HT1080 (cell line): ENCODE results near the gene HABP2. TPM values are rescaled to one million over a fixed set of nuclear protein-coding genes. Genes with fewer than 3 reads are reported as not detected.

Experiments used
- DNase-seq: peaks from one replicate; pipeline ENCODE4 v3.0.0-alpha.2; 2015; ENCODE audit warnings: low read depth
- total RNA-seq: library from RNA; depleted of rRNA; stranded (reverse); fragments of >200 nt; shearing (Covaris generic); gene quantifications from 2 replicates; pipeline ENCODE4 v1.2.3, GENCODE V29; 2014

Gene HABP2
- total RNA-seq, 1 experiment from 2014 or later = not detected

DNA sequence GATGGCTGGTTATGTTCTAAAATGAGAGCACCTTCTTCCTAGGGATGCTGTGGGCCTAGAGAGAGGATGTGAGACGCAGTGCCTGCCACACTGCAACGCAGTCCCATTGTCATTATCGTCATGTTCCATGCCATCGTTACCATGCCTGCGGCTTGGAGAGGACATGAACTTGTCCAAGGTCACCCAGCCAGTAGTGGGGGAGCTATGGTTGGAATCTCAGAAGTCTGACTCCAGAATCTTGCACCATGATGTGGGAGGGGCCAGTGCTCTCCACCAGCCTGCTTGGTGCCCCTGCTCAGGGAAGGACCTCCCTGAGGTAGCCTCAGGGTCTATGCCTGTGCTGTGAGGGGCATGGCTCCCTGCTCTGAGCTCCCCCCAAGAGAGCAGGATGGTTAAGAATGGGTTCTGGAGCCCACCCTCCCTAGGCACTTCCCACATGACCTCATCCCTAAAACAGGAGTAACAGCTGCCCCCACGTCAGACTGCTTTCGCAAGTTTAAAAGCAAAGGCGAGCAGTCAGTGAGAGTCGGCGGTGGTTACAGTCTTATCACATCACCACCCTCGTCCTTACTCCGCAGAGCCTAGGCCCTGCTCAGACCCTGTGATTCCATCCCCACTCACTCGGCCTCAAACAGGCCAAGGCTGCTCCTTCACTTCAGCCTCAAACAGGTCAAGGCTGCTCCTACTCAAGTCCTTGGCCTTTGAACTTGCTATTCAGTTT lies 50.4 kb downstream of the HABP2 start:
- no peak for DNase-seq

DNA sequence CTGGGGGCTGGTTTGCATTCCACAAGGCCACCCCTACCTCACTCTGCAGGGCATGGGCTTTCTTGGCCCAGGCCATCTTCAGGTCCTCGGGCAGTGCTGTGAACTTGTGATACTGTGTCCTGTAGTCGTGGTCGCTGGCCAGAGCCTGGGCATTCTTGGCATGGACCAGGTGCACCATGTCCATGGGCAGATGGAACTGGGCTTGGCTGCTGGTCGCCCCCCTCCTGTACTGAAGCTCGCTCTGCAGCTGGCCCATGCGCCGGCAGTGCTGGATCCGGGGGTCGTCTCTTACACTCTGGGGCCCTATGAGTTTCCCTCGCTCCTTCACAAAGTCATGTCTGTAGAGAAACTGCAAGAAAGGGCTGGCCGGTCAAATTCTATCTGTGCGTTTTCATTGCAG lies 51.7 kb downstream of the HABP2 start:
- DNase-seq = no peak

DNA sequence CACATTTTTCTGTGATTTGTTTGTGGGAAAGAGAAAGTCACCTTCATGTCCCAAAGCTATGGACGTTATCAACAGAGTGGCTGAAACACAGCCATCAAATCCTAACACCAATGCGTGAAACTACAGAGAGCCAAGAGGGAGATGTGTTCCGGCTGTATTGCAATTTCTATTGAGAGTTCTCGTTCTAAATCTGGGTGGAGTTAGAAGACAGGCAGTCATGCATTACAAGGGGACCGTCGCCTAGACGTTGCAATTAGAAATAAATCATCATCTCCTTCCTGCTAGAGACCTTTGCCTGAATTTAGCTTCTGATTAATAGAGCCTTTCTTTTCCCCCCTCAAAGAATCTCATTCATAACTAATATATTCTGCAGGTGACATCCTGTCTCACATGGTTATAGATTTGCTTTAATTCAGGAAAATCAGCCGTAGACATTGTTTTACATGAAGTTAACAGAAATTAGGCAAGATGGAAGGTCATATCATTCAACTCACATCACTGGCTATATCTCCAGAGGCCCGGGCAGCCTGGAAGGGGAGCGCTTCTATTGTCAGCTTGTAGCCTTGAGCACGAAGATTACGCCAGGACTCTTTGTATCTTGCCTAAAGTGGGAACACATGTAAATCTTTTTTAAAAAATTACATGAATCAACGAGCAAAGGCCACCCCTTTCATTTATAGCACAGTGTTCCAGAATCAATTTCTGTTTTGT lies 52.6 kb downstream of the HABP2 start:
- no peak for DNase-seq

DNA sequence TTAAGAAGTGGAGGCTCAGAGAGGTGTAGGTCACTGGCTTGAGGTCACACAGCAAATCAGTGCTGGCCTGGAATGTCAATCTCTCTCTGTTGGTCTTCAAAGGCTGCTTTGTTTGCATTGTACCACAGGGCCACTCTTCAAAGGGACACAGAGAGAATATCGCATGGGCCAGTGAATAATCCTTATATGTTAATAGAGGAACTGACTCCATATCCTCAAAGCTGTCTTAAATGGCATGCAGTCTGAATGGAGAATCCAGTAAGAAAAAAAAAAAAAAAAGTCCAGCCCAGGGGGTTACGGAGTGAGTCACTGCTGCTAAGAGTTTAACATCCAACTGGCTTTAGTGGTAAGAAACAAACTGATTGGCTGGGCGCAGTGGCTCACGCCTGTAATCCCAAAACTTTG lies 56.9 kb downstream of the HABP2 start:
- DNase-seq = peak; percentile 62

DNA sequence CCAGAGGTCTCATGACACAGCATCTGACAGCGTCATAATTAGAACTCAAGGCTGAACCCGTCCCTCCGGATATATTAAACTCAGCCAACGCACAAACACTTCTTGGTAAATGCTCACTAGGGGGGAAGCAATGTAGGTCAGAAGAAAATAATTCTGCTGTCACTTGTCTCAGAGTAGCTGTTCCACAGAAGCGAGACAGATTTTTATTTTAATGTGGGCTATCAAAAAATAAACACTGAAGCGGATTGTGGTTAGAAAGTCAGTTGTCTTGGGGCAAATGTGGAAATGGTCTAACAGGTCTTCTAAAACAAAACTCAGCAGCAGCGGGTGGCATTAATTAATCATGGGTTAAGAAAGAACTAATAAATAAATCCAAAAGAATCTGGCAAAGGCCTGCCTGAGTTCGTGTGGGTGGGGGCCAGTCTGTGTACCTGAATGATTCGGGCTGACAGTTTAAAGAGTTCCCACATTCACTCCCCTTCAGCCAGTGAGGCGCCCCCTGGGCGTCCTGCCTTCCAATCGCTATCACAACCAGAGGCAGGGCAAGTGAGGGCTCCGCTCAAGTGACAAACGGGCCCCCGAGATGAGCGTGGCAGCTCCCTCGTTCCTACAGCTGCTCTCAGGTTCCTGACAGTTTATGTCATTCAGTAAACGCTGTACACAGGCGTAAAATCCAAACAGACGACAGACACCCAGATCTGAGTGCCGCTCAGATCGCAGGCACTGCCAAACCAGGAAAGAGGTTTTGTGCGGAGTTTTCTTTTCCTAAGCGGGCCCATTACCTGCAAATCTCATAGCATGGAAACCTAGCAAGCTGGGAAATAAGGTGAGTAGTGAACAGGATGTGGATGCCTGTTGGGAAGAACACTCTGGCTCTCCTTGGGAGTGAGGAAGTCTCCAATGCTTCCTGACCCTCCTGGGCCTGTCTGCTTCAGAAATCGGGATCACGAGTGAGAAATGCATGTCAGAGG lies 58.1 kb downstream of the HABP2 start:
- DNase-seq = no peak

DNA sequence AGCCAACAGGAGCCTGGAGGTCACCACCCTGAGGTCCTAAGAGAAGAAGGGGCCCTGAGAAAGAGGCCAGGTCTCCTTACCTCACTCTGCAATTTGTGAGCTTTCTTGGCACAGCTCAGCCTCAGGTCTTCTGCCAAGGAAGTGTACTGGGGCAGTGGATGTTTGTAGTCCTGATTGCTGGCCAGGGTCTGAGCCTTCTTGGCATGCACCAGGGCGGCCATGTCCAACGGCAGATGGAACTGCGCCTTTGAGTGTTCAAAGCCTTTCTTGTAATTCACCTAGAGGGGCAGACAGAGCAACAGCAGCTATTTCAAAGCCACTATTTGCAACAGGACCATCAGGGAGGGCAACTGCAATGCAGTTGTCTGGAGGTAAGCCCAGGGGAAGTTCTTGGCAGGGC lies 59.3 kb downstream of the HABP2 start:
- no peak for DNase-seq

DNA sequence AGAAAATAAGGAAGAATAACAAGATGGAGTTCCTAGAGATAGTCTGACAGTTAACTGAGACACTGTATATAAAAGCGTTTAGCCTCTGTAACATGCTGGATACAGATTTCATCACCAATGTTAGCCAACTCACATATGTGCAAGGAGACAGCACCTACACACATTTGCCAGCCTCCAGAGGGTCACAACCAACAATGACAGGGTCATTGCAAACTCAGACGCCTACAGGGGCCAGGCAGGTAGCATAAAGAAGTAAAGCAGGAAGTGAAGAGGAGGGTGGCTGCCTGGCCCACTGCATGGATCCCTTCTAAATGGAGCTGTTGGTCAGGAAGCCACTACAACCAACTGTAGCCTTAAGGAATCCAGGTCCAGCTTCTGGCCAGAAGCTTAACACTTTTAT lies 60.6 kb downstream of the HABP2 start:
- DNase-seq = no peak

DNA sequence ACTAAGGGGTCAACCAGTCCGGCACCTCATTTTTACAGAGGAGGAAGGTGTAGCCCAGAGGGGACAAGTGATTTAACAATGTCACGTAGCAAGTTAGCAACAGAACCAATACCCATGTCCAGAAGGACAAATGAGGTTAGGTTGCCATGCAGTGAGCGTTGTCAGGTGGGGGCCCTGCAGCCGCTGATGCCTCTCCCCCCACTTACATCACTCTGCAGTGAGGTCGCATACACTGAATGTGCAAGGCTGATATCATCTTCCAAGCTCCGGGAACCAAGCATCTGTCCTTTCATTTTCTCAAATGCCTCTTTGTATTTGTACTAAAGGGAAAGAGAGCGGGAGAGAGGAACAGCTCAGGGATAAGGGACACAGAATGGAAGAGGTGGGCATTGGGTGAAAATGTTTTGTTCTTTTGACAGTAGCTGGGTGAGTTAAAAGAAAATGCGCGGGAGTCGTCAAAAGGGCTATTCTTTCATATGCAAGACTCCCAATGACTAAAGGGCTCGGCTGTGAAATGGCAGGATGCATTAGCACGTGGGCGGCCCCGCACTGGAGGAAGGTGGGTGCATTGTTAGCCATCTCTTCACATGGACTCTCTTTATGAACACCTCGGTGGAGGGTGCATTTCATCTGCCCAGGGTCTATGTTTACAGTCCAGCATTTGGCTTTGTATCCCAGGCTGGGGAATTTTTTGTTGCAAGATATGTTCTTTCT lies 61.3 kb downstream of the HABP2 start:
- DNase-seq = no peak

DNA sequence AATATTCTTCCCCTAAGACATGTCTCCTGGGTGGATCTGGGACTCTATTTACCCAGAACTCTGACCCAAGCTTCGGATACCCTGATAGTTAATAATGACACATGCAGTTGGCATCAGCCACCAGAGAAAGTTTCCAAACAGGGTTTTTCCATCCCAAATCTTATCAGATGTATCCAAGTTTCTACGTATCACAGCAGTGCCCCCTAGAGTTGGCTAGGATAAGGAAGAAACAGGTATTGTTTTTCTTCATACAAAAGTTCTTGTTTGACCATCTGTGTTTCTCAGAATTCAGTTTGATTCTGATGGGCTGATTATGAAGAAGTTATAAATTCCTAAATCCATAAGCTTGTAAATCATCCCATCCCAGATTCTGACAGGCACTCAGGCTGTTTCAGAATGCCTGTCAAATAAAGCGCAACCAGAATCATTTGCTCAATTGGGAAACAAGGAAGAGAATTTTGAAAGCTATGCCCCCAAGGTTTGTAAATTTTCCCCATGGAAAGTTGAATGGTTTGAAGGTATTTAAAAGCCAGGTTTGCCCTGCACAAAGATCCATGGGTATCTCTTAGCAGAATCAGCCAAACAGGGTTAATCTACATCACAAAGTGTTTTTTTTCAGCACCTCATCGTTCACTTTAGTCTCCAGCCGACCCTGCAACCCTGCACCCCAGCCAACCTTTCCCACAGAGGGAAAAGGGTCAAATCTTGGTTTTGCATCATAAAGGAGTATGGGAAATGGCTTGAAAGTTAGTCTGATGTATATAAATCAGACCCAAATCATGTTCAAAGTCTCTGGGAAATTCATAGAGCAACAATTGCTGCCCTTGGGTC lies 63.6 kb downstream of the HABP2 start:
- no peak for DNase-seq

DNA sequence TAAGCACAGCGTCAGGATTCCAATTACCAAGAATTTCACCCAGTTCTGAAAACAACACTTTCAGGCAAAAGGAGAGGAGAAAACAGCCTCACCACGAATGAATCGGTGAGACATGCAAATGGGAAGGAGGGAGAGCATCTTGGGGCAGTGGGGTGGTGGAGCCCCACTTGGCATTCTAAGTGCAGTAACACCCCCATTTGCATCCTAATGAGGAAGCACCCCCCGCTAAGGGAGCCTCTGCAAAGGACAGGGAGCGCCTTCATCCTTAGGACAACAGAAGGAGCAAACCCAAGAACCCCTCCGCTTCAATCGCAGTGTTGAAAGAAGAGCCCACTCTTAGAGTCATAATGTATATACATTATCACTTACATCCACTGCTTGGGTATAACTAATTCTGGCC lies 64.2 kb downstream of the HABP2 start:
- no peak for DNase-seq

DNA sequence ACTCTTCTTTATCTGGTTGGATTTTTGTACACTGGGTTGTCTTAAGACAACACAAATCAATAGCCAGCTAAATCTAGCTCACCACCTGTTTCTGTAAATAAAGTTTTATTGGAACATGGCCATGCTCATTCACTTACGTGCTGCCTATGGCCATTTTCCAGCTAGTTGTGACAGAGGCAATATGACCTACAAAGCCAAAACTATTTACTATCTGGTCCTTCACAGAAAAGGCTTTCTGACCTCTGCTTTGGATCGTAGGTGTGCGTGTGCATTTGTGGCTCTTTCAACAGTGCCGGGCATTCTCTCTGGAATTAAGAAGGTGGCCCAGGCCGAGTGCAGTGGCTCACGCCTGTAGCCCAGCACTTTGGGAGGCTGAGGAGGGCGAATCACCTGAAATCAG lies 65.5 kb downstream of the HABP2 start:
- DNase-seq = no peak

DNA sequence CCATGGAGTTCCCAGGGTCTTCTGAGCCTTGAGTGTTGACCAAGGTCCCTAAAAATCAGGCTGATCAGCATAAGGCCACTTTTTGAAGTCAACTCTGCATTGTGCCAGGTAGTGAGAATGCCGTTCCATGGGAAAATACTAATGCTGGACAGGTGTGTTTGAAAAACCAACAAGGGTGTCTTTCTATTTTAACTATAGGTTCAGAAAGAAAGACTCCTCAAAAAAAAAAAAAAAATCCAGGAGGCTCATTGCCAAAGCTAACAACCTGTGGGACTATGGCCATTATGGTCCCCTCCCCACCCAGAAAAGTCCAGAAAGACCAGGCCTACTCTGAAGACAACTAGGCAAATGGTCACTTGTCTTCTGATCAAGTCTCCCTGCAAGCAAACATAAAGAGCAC lies 66.5 kb downstream of the HABP2 start:
- no peak for DNase-seq

DNA sequence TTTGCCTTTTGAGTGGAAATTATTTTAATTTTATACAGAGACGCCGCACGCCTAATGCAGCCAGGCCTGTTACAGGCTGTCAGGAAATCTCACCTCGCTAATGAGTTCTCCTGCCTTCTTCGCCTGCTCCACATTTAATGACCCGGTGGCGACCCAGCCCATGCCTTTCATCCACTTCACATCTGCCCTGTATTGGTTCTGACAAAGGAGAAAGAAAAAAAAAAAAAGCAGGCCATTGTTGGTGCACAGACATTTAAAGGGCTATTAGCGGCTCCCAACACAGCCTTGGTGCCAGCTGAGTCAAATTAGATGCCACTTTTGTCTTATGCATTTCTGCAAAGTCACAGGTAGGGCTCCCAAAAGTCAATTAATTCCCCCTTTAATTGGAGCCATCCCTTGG lies 67.7 kb downstream of the HABP2 start:
- DNase-seq = no peak

DNA sequence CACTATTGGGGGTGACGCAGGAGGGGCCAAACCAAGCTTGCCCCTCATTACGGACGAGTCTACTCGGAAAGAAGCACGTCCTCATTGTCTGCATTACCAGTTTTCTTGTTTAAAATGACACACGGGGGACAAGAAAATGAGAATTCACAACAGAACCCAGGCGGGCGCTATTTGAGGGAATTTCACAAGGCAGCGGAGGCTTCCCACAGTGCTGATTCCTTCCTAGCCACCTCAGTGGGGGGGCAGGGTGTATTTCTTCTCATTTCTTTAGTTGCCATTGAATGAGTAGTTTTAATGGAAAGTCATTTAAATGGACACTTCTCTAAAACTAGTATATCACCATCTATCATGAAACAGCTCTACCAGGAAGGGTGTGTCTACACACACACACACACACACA lies 68.1 kb downstream of the HABP2 start:
- no peak for DNase-seq

DNA sequence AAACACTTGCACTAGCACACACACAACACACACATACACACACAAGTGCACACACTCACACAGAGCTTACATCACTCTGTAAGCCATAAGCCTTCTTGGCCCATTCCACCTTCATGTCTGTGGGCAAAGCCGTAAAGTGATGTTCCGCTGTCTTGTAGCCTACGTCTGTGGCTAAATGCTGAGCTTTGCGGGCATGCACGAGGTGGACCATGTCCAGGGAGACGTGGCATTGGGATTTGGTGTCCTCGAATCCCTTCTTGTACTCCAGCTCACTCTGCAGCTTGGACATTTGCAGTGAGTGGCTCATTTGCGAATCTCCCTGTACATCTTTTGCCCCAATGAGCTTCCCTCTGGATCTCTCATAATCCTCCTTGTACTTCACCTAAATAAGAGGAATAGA lies 68.9 kb downstream of the HABP2 start:
- DNase-seq = no peak

DNA sequence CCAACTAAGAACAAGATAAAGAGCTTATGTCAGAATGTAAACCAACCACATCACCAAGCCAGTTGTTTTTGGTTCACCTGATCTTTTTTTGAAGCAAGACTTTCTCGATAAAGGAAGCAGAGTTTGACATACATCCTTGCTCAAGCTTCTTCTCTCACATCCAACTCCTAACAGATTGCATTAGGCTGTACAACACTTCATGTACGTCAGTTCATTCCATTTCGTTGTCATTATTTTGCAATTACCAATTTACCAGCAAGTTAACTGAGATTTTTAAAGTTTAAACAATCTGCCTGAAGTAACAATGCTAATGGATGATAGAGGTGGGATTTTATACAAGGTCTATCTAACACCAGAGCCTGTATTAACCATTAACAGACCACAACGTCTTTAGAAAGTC lies 70.0 kb downstream of the HABP2 start:
- no peak for DNase-seq

DNA sequence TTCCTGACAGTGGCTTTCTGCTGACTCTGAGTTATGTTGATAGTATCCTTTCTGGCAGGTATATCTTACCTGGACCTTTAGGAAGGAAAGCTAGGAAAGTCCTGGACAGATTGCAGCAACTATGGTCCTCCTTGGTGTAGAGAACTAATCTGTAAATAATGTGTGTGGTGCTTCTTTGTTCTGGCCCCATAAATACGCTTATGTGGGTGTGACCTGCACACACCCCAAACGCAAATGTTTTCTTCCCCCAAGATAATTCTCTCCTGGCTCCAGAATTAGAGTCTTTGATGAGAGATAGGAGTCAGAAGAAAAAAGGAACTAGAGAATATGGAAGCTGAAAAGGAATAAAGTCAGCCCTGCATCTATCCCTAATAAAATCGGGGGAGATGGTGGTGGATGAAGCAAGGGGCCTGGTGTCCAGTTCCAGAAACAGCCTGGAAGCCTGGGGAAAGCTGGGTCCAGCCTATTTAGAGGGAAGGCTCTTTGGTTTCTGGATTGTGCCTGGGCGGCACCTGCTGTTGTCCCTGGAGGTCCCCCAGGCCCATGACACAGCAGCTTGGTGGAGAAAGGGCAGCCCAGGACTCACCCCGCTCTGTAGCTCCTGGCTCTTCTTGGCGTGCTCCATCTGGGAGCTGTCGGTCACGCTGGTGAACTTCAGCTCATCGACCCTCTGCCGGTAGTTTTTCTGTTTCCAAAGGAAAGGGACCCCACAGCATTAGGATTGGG lies 72.8 kb downstream of the HABP2 start:
- DNase-seq = no peak

DNA sequence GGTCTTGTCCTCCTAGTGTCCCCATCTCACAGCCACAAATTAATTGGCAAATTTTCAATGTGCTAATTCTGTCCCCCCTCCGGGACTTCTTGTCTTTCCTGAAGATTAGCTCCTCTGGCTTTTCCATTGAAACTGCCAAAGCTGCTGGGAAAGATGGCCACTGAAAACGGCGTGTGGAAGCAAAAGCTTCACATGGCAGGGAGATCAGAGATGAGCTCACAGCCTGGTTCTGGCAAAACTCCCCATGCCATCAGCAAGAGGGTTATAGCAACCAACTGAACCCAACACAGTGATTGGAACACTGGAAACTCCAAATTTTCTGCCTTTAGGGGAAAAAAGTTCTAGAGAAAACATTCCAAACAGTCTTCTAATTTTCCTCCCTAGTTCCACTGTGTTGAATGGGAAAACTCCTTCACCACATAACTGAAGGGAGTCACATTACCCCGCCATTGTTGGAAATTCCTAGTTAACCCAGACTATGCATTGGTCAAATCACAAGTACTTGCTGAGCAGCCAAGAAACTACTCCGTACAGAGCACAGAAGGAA lies 74.0 kb downstream of the HABP2 start:
- no peak for DNase-seq

DNA sequence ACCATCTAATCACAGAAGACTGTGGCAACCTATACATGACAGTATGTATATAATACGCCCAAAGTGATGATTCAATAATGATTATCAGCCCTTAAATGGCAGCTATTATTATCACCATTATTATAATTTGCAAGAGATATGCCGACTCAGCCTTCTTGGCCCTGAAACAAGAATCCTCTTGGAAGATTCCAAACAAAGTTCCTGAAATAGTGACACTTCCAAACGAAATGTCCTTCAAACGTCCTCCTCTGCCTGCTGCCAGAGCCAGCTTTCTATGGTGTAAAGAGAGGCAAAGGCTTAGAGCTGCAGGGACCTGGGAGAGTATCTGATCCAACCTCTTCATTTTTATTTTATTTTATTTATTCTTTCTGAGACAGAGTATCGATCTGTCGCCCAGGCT lies 75.0 kb downstream of the HABP2 start:
- no peak for DNase-seq
